Panc1 (cell line): ENCODE data around the gene SARS2. TPM values are rescaled to one million over a fixed set of nuclear protein-coding genes. Genes with fewer than 3 reads are reported as not detected.
"Not testable (repeated sequence)": the region's sequence is repeated elsewhere in the genome, so short reads cannot be mapped to it uniquely, and the experiment has no call there.

Experiments
- ATAC-seq: fragments of 200-7000 bp; cut with Tn5 transposase; 2 replicates; pipeline ENCODE4 v1.9.1; 2020; ENCODE audit warnings: mild to moderate bottlenecking, moderate library complexity
- BruUV-seq: library from RNA; stranded (reverse); fragments of 400-500 nt; replicated peaks from 2 replicates; lab custom pipeline; 2021; lab: Mats Ljungman, UMichigan
- CTCF ChIA-PET: fragments of 300-600 bp; sonication (Branson Sonifier 250); formaldehyde crosslinking; loops from one replicate; lab custom pipeline; 2022; ENCODE audit warnings: antibody characterized with exemption; lab: Charles Lee
- POLR2A ChIA-PET: fragments of 300-600 bp; sonication (Branson Sonifier 250); formaldehyde crosslinking; loops from one replicate; lab custom pipeline; 2022; ENCODE audit warnings: antibody characterized with exemption; lab: Charles Lee
- DNase-seq: peaks from one replicate; pipeline ENCODE4 v3.0.0-alpha.2; 2010; ENCODE audit warnings: low read depth, low spot score
- H3K27ac ChIP-seq: 2 replicates; pipeline ENCODE4 v1.5.1; 2011; ENCODE audit warnings: mild to moderate bottlenecking, low read length, inconsistent platforms
- H3K27me3 ChIP-seq: fragments of 200-500 bp; sonication (Bioruptor generic); 2 replicates; pipeline ENCODE4 v1.6.0; 2014; ENCODE audit warnings: low read length, inconsistent platforms; ENCODE audit not compliant: control insufficient read depth, insufficient read depth
- H3K36me3 ChIP-seq: fragments of 200-500 bp; sonication (Bioruptor generic); 2 replicates; pipeline ENCODE4 v1.5.1; 2014; ENCODE audit warnings: inconsistent platforms, mild to moderate bottlenecking, low read length, moderate library complexity; ENCODE audit not compliant: control insufficient read depth, insufficient read depth
- H3K4me1 ChIP-seq: 2 replicates; pipeline ENCODE4 v1.5.1; 2011; ENCODE audit warnings: inconsistent platforms, mild to moderate bottlenecking, low read length, moderate library complexity; ENCODE audit not compliant: control insufficient read depth, insufficient read depth
- H3K4me3 ChIP-seq, 2 experiments: 2 replicates each; pipeline ENCODE4 v1.5.1; 2011 to 2012; ENCODE audit warnings: low read depth in 2 of 2, low read length in 2 of 2, mild to moderate bottlenecking in 2 of 2, inconsistent platforms in 1 of 2, moderate library complexity in 1 of 2
- H3K9me3 ChIP-seq: fragments of 200-500 bp; sonication (Bioruptor generic); 2 replicates; pipeline ENCODE4 v1.5.1; 2014; ENCODE audit warnings: low read depth, mild to moderate bottlenecking, inconsistent platforms, low read length, moderate library complexity; ENCODE audit not compliant: control insufficient read depth, insufficient read depth
- POLR2AphosphoS5 ChIP-seq: IDR thresholded peaks from 2 replicates; pipeline ENCODE4 v1.6.1; 2012; ENCODE audit warnings: mild to moderate bottlenecking, low read depth, low read length, moderate library complexity
- SIN3A ChIP-seq: IDR thresholded peaks from 2 replicates; pipeline ENCODE4 v1.6.1; 2012; ENCODE audit warnings: low read depth, mild to moderate bottlenecking, low read length, moderate library complexity, borderline replicate concordance; ENCODE audit not compliant: insufficient read depth
- TCF7L2 ChIP-seq: IDR thresholded peaks from 2 replicates; pipeline ENCODE4 v1.6.1; 2011; ENCODE audit warnings: mild to moderate bottlenecking, low read depth, low read length, inconsistent platforms
- in situ Hi-C: cut with HindIII; loops from 2 replicates; pipeline ENCODE4 v1.10.0; 2016; ENCODE audit warnings: low sequenced_read_pairs, low pct_unique_long_range_greater_than_20kb
- intact Hi-C: fragments of 100-400 bp; cut with micrococcal nuclease; formaldehyde crosslinking; loops from one replicate; pipeline ENCODE4 v1.10.0; 2022; ENCODE audit not compliant: unreplicated experiment
- total RNA-seq: library from RNA; stranded (reverse); gene quantifications from one replicate; pipeline ENCODE4 v1.2.1, GENCODE V29; 2021; ENCODE audit not compliant: unreplicated experiment
- TF ChIP-seq, protein P1 (sequence below), 2 experiments: IDR thresholded peaks; 2 replicates each; pipeline ENCODE4 v1.6.1; 2011 to 2012; ENCODE audit warnings: low read depth in 2 of 2, control low read depth in 1 of 2, low read length in 1 of 2, mild to moderate bottlenecking in 1 of 2, moderate library complexity in 1 of 2; ENCODE audit not compliant: insufficient read depth in 1 of 2
- TF ChIP-seq, protein P2 (sequence below): fragments of 450-650 bp; IDR thresholded peaks from 2 replicates; pipeline ENCODE4 v1.5.1; 2017; ENCODE audit warnings: mild to moderate bottlenecking

SARS2 gene
- total RNA-seq, 1 experiment from 2014 or later = 186 TPM

DNA sequence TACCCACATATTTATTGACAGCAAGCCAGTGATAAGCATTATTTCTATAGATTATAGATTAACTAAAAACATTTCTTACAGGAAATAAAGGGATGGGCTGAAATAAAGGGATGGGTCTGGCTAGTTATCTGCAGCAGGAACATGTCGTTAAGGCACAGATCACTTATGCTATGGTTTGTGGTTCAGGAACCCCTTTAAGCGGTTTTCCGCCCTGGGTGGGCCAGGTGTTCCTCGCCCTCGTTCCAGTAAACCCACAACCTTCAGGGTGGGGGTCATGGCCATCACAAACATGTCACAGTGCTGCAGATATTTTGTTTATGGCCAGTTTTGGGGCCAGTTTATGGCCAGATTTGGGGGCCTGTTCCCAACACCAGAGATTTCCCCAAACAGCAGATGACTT lies 10.9 kb upstream of the SARS2 start:
- DNase-seq, H3K4me1 ChIP-seq, ATAC-seq, H3K36me3 ChIP-seq, H3K9me3 ChIP-seq, H3K27ac ChIP-seq, H3K4me3 ChIP-seq, in situ Hi-C loops, H3K27me3 ChIP-seq: not testable (repeated sequence)
- ChIA-PET CTCF (interaction anchor here (0.6 to 1.5 kb wide), 3 partner anchors 15 to 96 kb away, joined by 3 to 6 read pairs (median 3); partner anchors contain the start of gene FBXO17), POLR2A (interaction anchor here (0.6 to 1.5 kb wide), 3 partner anchors 11 to 294 kb away, joined by 3 to 5 read pairs (median 4); partner anchors contain the start of genes ACTN4, MRPS12 and SARS2)
- BruUV-seq = TSS peak; percentile 45
- intact Hi-C loops = loop anchor here (10.0 kb wide), 1 partner anchor 393 kb away; the partner anchor contains the start of gene GMFG
- TF ChIP-seq POLR2AphosphoS5 = peak; percentile 20

DNA sequence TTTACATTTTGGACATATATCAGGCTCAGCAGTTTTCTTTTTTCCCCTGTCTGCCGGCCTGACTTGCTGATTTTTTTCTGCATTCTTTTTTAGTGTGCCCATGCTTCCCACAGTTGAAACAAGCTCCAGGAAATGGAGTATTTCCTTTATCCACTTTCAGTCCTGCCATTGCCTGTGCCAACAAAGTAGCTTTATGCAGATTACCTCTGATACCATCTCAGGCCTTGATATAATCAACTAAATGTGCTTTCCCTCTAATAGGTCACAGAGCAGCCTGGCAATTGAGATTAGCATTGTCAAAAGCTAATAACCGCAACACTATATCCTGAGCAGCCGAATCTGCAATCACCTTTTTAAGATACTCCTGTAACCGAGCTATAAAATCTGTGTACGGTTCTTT lies 9.4 kb upstream of the SARS2 start:
- no peak overlapping the region for H3K27ac ChIP-seq
- no peak for TF ChIP-seq TCF7L2
- TF ChIP-seq, protein P1, sequence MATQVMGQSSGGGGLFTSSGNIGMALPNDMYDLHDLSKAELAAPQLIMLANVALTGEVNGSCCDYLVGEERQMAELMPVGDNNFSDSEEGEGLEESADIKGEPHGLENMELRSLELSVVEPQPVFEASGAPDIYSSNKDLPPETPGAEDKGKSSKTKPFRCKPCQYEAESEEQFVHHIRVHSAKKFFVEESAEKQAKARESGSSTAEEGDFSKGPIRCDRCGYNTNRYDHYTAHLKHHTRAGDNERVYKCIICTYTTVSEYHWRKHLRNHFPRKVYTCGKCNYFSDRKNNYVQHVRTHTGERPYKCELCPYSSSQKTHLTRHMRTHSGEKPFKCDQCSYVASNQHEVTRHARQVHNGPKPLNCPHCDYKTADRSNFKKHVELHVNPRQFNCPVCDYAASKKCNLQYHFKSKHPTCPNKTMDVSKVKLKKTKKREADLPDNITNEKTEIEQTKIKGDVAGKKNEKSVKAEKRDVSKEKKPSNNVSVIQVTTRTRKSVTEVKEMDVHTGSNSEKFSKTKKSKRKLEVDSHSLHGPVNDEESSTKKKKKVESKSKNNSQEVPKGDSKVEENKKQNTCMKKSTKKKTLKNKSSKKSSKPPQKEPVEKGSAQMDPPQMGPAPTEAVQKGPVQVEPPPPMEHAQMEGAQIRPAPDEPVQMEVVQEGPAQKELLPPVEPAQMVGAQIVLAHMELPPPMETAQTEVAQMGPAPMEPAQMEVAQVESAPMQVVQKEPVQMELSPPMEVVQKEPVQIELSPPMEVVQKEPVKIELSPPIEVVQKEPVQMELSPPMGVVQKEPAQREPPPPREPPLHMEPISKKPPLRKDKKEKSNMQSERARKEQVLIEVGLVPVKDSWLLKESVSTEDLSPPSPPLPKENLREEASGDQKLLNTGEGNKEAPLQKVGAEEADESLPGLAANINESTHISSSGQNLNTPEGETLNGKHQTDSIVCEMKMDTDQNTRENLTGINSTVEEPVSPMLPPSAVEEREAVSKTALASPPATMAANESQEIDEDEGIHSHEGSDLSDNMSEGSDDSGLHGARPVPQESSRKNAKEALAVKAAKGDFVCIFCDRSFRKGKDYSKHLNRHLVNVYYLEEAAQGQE (IDR thresholded peaks at IDR 0.05; ENCODE audit: insufficient read depth in 1 of 2, low read depth in 2 of 2, low read length in 1 of 2) = no peak
- TF ChIP-seq, protein P2, sequence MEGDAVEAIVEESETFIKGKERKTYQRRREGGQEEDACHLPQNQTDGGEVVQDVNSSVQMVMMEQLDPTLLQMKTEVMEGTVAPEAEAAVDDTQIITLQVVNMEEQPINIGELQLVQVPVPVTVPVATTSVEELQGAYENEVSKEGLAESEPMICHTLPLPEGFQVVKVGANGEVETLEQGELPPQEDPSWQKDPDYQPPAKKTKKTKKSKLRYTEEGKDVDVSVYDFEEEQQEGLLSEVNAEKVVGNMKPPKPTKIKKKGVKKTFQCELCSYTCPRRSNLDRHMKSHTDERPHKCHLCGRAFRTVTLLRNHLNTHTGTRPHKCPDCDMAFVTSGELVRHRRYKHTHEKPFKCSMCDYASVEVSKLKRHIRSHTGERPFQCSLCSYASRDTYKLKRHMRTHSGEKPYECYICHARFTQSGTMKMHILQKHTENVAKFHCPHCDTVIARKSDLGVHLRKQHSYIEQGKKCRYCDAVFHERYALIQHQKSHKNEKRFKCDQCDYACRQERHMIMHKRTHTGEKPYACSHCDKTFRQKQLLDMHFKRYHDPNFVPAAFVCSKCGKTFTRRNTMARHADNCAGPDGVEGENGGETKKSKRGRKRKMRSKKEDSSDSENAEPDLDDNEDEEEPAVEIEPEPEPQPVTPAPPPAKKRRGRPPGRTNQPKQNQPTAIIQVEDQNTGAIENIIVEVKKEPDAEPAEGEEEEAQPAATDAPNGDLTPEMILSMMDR = no peak
- TF ChIP-seq POLR2AphosphoS5 = no peak; the same call in 1 of the 2 replicates
- TF ChIP-seq SIN3A = no peak
- ATAC-seq = no peak
- peaks cover 4% of the 10 kb centered on the region for H3K36me3 ChIP-seq
- POLR2A ChIA-PET = interaction anchor here (0.6 to 1.5 kb wide), 3 partner anchors 10 to 1181 kb away, joined by 3 to 5 read pairs (median 5); partner anchors contain the start of genes MRPS12 and SARS2
- no peaks in the 10 kb centered on the region for H3K27me3 ChIP-seq
- no peak for DNase-seq
- H3K9me3 ChIP-seq = peaks cover 2% of the 10 kb centered on the region; the same call in 1 of the 2 replicates
- no TSS peak for BruUV-seq
- in situ Hi-C loops (loop anchor here (10.0 kb wide), 3 partner anchors 95 to 415 kb away; partner anchors contain the start of genes HNRNPL and LGALS7), intact Hi-C loops (loop anchor here (10.0 kb wide), 4 partner anchors 285 to 425 kb away; partner anchors contain the start of gene GMFG)
- H3K4me1 ChIP-seq = no peaks in the 10 kb centered on the region
- CTCF ChIA-PET = interaction anchor here (0.6 to 1.2 kb wide), 3 partner anchors 9 to 853 kb away, joined by 3 read pairs; partner anchors contain the start of genes MRPS12 and SARS2
- no peak overlapping the region for H3K4me3 ChIP-seq
